PC-3 (cell line): ENCODE data around the gene CMTM7.

Experiments
- EZH2 ChIP-seq: fragments of 300-600 bp; sonication (generic); IDR thresholded peaks from one replicate; pipeline ENCODE4 v1.6.1; 2017; ENCODE audit warnings: antibody characterized with exemption, mild to moderate bottlenecking, low read length; ENCODE audit not compliant: unreplicated experiment
- EZH2phosphoT487 ChIP-seq: fragments of 300-600 bp; sonication (generic); IDR thresholded peaks from 2 replicates; pipeline ENCODE4 v1.6.1; 2018; ENCODE audit warnings: mild to moderate bottlenecking, antibody characterized with exemption, low read length, borderline replicate concordance
- TF ChIP-seq, protein P1 (sequence below): fragments of 300-600 bp; sonication (generic); conservative IDR thresholded peaks from 2 replicates; pipeline ENCODE4 v1.5.1; 2017; ENCODE audit warnings: antibody characterized with exemption, low read depth, mild to moderate bottlenecking, low read length

DNA sequence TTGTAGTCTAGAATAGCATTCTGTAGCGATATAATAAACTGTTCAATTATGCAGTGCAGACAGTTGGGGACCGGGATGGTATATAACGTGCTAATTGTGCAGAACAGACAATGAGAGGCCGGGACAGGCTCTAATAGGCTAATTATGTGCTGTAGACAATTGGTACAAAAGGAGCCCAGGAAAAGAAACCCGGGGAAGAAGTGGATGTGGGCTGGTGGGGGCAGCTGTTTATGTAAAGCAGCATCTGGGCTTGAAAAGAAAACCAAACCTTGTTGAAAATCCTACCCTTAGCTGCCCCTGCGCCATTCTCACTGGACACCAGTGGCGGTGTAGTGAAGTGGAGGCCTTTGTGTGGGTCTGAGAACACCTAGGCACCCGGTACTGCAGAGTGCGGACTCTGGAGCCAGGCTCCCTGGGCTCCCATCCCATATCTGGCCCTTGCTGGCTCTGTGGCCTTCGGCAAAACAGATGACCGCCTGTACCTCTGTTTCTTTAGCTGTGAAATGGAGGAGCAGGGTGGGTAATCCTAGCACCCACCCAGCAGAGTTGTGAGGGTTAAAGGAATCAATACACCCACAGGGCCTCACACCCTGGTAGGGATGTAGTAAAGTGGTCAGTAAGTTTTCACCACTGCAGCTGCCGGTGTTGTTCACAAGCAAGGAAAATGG lies 59.5 kb downstream of the CMTM7 start:
- TF ChIP-seq, protein P1, sequence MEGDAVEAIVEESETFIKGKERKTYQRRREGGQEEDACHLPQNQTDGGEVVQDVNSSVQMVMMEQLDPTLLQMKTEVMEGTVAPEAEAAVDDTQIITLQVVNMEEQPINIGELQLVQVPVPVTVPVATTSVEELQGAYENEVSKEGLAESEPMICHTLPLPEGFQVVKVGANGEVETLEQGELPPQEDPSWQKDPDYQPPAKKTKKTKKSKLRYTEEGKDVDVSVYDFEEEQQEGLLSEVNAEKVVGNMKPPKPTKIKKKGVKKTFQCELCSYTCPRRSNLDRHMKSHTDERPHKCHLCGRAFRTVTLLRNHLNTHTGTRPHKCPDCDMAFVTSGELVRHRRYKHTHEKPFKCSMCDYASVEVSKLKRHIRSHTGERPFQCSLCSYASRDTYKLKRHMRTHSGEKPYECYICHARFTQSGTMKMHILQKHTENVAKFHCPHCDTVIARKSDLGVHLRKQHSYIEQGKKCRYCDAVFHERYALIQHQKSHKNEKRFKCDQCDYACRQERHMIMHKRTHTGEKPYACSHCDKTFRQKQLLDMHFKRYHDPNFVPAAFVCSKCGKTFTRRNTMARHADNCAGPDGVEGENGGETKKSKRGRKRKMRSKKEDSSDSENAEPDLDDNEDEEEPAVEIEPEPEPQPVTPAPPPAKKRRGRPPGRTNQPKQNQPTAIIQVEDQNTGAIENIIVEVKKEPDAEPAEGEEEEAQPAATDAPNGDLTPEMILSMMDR: no peak
- TF ChIP-seq EZH2 (no peak), EZH2phosphoT487 (no peak)
